GM23338 (cell line): Measurements from ENCODE around the gene ACSF3. TPM values are rescaled to one million over a fixed set of nuclear protein-coding genes. Genes with fewer than 3 reads are reported as not detected.

Experiments used
- ATAC-seq: fragments of 200-7000 bp; cut with Tn5 transposase; 3 replicates; pipeline ENCODE4 v1.9.1; 2020
- DNase-seq: peaks from one replicate; pipeline ENCODE4 v3.0.0-alpha.2; 2015; ENCODE audit warnings: low spot score
- H2AFZ ChIP-seq: fragments of 200-600 bp; sonication (generic); 2 replicates; pipeline ENCODE4 v1.8.0; 2016; ENCODE audit warnings: antibody characterized with exemption, mild to moderate bottlenecking, moderate library complexity
- H3F3A ChIP-seq: fragments of 200-600 bp; sonication (generic); replicated peaks from 2 replicates; pipeline ENCODE4 v1.8.0; 2017; ENCODE audit warnings: antibody characterized with exemption, mixed run types, low read depth
- H3K27ac ChIP-seq: fragments of 200-600 bp; sonication (generic); 2 replicates; pipeline ENCODE4 v1.6.1; 2016; ENCODE audit warnings: low read depth
- H3K27me3 ChIP-seq: fragments of 200-600 bp; sonication (generic); 2 replicates; pipeline ENCODE4 v1.8.0; 2016; ENCODE audit warnings: mild to moderate bottlenecking, mixed run types, moderate library complexity; ENCODE audit not compliant: insufficient read depth
- H3K36me3 ChIP-seq: fragments of 200-600 bp; sonication (generic); 2 replicates; pipeline ENCODE4 v1.8.0; 2016; ENCODE audit warnings: mild to moderate bottlenecking; ENCODE audit not compliant: insufficient read depth
- H3K4me1 ChIP-seq: fragments of 200-600 bp; sonication (generic); 2 replicates; pipeline ENCODE4 v1.8.0; 2016; ENCODE audit warnings: mild to moderate bottlenecking, moderate library complexity; ENCODE audit not compliant: insufficient read depth
- H3K4me2 ChIP-seq: fragments of 200-600 bp; sonication (generic); 2 replicates; pipeline ENCODE4 v1.7.1; 2017; ENCODE audit warnings: mixed run types
- H3K4me3 ChIP-seq: fragments of 200-600 bp; sonication (generic); 2 replicates; pipeline ENCODE4 v1.6.1; 2016; ENCODE audit warnings: mixed run types
- H3K79me2 ChIP-seq: fragments of 200-600 bp; sonication (generic); replicated peaks from 2 replicates; pipeline ENCODE4 v1.8.0; 2017; ENCODE audit warnings: mild to moderate bottlenecking; ENCODE audit not compliant: insufficient read depth
- H3K9me2 ChIP-seq: fragments of 200-600 bp; sonication (generic); 2 replicates; pipeline ENCODE4 v1.8.0; 2017; ENCODE audit not compliant: insufficient read depth
- H4K20me1 ChIP-seq: fragments of 200-600 bp; sonication (generic); replicated peaks from 2 replicates; pipeline ENCODE4 v1.8.0; 2017; ENCODE audit warnings: mild to moderate bottlenecking; ENCODE audit not compliant: insufficient read depth
- H3K27ac Mint-ChIP-seq: 2 replicates; pipeline ENCODE4 v1.8.0; 2020; ENCODE audit warnings: inconsistent platforms, mild to moderate bottlenecking, moderate library complexity, mixed read lengths
- H3K27me3 Mint-ChIP-seq: 3 replicates; pipeline ENCODE4 v1.8.0; 2022; ENCODE audit warnings: low read depth, mild to moderate bottlenecking, moderate library complexity, mixed read lengths, inconsistent platforms; ENCODE audit not compliant: insufficient read depth, poor library complexity
- H3K36me3 Mint-ChIP-seq: 3 replicates; pipeline ENCODE4 v1.8.0; 2021; ENCODE audit warnings: low read depth, mild to moderate bottlenecking, inconsistent platforms, moderate library complexity, mixed read lengths
- H3K4me1 Mint-ChIP-seq: 3 replicates; pipeline ENCODE4 v1.8.0; 2020; ENCODE audit warnings: mild to moderate bottlenecking, inconsistent platforms, mixed read lengths
- H3K4me3 Mint-ChIP-seq: 3 replicates; pipeline ENCODE4 v1.8.0; 2021; ENCODE audit warnings: moderate library complexity, mild to moderate bottlenecking, inconsistent platforms, mixed read lengths
- H3K9me3 Mint-ChIP-seq: 3 replicates; pipeline ENCODE4 v1.8.0; 2020; ENCODE audit warnings: moderate library complexity, mild to moderate bottlenecking, inconsistent platforms, mixed read lengths
- CREB1 ChIP-seq: fragments of 250-450 bp; sonication (Bioruptor Pico); IDR thresholded peaks from 2 replicates; pipeline ENCODE4 v1.5.0; 2020; ENCODE audit warnings: low read depth, mild to moderate bottlenecking, moderate library complexity
- ETS1 ChIP-seq: IDR thresholded peaks from 2 replicates; pipeline ENCODE4 v1.6.1; 2016; ENCODE audit warnings: antibody characterized with exemption
- EZH2 ChIP-seq: fragments of 200-600 bp; sonication (generic); IDR thresholded peaks from one replicate; pipeline ENCODE4 v1.8.0; 2017; ENCODE audit warnings: antibody characterized with exemption, mild to moderate bottlenecking, low read depth; ENCODE audit not compliant: unreplicated experiment
- EZH2phosphoT487 ChIP-seq: fragments of 200-600 bp; sonication (generic); IDR thresholded peaks from one replicate; pipeline ENCODE4 v1.8.1; 2018; ENCODE audit warnings: antibody characterized with exemption; ENCODE audit not compliant: unreplicated experiment
- JUNB ChIP-seq: IDR thresholded peaks from one replicate; pipeline ENCODE4 v1.6.1; 2016; ENCODE audit warnings: antibody characterized with exemption; ENCODE audit not compliant: unreplicated experiment
- NANOG ChIP-seq: IDR thresholded peaks from 2 replicates; pipeline ENCODE4 v1.6.1; 2016; ENCODE audit warnings: antibody characterized with exemption, borderline replicate concordance
- POLR2AphosphoS5 ChIP-seq: IDR thresholded peaks from 2 replicates; pipeline ENCODE4 v1.6.1; 2016; ENCODE audit warnings: antibody characterized with exemption, low read depth
- REST ChIP-seq: IDR thresholded peaks from one replicate; pipeline ENCODE4 v1.6.1; 2018; ENCODE audit warnings: antibody characterized with exemption; ENCODE audit not compliant: unreplicated experiment
- STAT1 ChIP-seq: IDR thresholded peaks from one replicate; pipeline ENCODE4 v1.6.1; 2016; ENCODE audit warnings: antibody characterized with exemption; ENCODE audit not compliant: unreplicated experiment
- ZNF114 ChIP-seq: fragments of 250-450 bp; sonication (Bioruptor Pico); IDR thresholded peaks from 2 replicates; pipeline ENCODE4 v1.5.0; 2020; ENCODE audit warnings: mild to moderate bottlenecking, moderate library complexity
- ZNF331 ChIP-seq: fragments of 250-450 bp; sonication (Bioruptor Pico); IDR thresholded peaks from 2 replicates; pipeline ENCODE4 v1.5.0; 2020; ENCODE audit warnings: low read depth, mild to moderate bottlenecking, moderate library complexity
- polyA plus RNA-seq: library from polyadenylated mRNA; unstranded; fragments of >200 nt; fragmentation: Nextera tagmentation; extraction: Ambion mirVana; gene quantifications from 2 replicates; pipeline ENCODE4 v1.2.1, GENCODE V29; 2016
- total RNA-seq: library from RNA; depleted of rRNA; stranded (reverse); fragments of >200 nt; shearing (Covaris generic); gene quantifications from 2 replicates; pipeline ENCODE4 v1.2.3, GENCODE V29; 2014
- TF ChIP-seq, protein P1 (sequence below): fragments of 250-450 bp; sonication (Bioruptor Pico); IDR thresholded peaks from 2 replicates; pipeline ENCODE4 v1.5.0; 2020; ENCODE audit warnings: mild to moderate bottlenecking, moderate library complexity
- TF ChIP-seq, protein P2 (sequence below), 2 experiments: fragments of 200-600 bp in 1 of 2; sonication (generic) in 1 of 2; conservative IDR thresholded peaks; 2 replicates each; pipeline versions ENCODE4 v1.5.1 to v1.6.1; 2016 to 2017; ENCODE audit warnings: antibody characterized with exemption in 2 of 2, low read depth in 2 of 2, mild to moderate bottlenecking in 2 of 2, moderate library complexity in 1 of 2

ACSF3 gene
- total and polyA plus RNA-seq, 2 experiments from 2014 or later = 12.8 to 23.1 TPM

- H3K4me2 ChIP-seq = no peak overlapping the region
- H3K27me3 Mint-ChIP-seq = peaks cover 9% of the 10 kb centered on the region
- H3K4me1 Mint-ChIP-seq = peaks cover 8% of the 10 kb centered on the region
- no peak overlapping the region for H2AFZ ChIP-seq
- H3K36me3 Mint-ChIP-seq = no peaks in the 10 kb centered on the region
- peaks cover 9% of the 10 kb centered on the region for H3K4me1 ChIP-seq
- no peaks in the 10 kb centered on the region for H3K36me3 ChIP-seq
- no peaks in the 10 kb centered on the region for H3K9me2 ChIP-seq
- H4K20me1 ChIP-seq = no peaks in the 10 kb centered on the region
- no peak for ATAC-seq
- H3F3A ChIP-seq = no peaks in the 10 kb centered on the region
- no peak overlapping the region for H3K27ac ChIP-seq
- no peak for DNase-seq
- no peaks in the 10 kb centered on the region for H3K9me3 Mint-ChIP-seq
- TF ChIP-seq, protein P1, sequence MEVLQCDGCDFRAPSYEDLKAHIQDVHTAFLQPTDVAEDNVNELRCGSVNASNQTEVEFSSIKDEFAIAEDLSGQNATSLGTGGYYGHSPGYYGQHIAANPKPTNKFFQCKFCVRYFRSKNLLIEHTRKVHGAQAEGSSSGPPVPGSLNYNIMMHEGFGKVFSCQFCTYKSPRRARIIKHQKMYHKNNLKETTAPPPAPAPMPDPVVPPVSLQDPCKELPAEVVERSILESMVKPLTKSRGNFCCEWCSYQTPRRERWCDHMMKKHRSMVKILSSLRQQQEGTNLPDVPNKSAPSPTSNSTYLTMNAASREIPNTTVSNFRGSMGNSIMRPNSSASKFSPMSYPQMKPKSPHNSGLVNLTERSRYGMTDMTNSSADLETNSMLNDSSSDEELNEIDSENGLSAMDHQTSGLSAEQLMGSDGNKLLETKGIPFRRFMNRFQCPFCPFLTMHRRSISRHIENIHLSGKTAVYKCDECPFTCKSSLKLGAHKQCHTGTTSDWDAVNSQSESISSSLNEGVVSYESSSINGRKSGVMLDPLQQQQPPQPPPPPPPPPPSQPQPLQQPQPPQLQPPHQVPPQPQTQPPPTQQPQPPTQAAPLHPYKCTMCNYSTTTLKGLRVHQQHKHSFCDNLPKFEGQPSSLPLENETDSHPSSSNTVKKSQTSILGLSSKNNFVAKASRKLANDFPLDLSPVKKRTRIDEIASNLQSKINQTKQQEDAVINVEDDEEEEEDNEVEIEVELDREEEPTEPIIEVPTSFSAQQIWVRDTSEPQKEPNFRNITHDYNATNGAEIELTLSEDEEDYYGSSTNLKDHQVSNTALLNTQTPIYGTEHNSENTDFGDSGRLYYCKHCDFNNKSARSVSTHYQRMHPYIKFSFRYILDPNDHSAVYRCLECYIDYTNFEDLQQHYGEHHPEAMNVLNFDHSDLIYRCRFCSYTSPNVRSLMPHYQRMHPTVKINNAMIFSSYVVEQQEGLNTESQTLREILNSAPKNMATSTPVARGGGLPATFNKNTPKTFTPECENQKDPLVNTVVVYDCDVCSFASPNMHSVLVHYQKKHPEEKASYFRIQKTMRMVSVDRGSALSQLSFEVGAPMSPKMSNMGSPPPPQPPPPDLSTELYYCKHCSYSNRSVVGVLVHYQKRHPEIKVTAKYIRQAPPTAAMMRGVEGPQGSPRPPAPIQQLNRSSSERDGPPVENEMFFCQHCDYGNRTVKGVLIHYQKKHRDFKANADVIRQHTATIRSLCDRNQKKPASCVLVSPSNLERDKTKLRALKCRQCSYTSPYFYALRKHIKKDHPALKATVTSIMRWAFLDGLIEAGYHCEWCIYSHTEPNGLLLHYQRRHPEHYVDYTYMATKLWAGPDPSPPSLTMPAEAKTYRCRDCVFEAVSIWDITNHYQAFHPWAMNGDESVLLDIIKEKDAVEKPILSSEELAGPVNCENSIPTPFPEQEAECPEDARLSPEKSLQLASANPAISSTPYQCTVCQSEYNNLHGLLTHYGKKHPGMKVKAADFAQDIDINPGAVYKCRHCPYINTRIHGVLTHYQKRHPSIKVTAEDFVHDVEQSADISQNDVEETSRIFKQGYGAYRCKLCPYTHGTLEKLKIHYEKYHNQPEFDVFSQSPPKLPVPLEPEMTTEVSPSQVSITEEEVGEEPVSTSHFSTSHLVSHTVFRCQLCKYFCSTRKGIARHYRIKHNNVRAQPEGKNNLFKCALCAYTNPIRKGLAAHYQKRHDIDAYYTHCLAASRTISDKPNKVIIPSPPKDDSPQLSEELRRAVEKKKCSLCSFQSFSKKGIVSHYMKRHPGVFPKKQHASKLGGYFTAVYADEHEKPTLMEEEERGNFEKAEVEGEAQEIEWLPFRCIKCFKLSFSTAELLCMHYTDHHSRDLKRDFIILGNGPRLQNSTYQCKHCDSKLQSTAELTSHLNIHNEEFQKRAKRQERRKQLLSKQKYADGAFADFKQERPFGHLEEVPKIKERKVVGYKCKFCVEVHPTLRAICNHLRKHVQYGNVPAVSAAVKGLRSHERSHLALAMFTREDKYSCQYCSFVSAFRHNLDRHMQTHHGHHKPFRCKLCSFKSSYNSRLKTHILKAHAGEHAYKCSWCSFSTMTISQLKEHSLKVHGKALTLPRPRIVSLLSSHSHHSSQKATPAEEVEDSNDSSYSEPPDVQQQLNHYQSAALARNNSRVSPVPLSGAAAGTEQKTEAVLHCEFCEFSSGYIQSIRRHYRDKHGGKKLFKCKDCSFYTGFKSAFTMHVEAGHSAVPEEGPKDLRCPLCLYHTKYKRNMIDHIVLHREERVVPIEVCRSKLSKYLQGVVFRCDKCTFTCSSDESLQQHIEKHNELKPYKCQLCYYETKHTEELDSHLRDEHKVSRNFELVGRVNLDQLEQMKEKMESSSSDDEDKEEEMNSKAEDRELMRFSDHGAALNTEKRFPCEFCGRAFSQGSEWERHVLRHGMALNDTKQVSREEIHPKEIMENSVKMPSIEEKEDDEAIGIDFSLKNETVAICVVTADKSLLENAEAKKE (CRISPR knock-in tag) = no peak
- no peak for TF ChIP-seq ETS1
- TF ChIP-seq EZH2 = no peak
- TF ChIP-seq CREB1 = no peak
- no peak for TF ChIP-seq ZNF331 (CRISPR knock-in tag)
- TF ChIP-seq, protein P2, sequence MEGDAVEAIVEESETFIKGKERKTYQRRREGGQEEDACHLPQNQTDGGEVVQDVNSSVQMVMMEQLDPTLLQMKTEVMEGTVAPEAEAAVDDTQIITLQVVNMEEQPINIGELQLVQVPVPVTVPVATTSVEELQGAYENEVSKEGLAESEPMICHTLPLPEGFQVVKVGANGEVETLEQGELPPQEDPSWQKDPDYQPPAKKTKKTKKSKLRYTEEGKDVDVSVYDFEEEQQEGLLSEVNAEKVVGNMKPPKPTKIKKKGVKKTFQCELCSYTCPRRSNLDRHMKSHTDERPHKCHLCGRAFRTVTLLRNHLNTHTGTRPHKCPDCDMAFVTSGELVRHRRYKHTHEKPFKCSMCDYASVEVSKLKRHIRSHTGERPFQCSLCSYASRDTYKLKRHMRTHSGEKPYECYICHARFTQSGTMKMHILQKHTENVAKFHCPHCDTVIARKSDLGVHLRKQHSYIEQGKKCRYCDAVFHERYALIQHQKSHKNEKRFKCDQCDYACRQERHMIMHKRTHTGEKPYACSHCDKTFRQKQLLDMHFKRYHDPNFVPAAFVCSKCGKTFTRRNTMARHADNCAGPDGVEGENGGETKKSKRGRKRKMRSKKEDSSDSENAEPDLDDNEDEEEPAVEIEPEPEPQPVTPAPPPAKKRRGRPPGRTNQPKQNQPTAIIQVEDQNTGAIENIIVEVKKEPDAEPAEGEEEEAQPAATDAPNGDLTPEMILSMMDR (conservative IDR thresholded peaks at IDR 0.05; ENCODE audit: low read depth in 2 of 2) = no peak
- TF ChIP-seq JUNB = no peak
- TF ChIP-seq ZNF114 = no peak
- TF ChIP-seq REST = no peak
- TF ChIP-seq EZH2phosphoT487 = no peak
- TF ChIP-seq NANOG = no peak
- no peak for TF ChIP-seq POLR2AphosphoS5
- no peak for TF ChIP-seq STAT1
- H3K4me3 Mint-ChIP-seq = no peak overlapping the region
- H3K4me3 ChIP-seq = no peak overlapping the region
- H3K79me2 ChIP-seq = no peaks in the 10 kb centered on the region
- H3K27ac Mint-ChIP-seq = no peak overlapping the region
- H3K27me3 ChIP-seq = no peaks in the 10 kb centered on the region
Measured at GRCh38 chr16:89176147-89176690, 82.6 kb downstream of the ACSF3 start.
